ENCODE data around the gene SLC13A4.

DNA sequence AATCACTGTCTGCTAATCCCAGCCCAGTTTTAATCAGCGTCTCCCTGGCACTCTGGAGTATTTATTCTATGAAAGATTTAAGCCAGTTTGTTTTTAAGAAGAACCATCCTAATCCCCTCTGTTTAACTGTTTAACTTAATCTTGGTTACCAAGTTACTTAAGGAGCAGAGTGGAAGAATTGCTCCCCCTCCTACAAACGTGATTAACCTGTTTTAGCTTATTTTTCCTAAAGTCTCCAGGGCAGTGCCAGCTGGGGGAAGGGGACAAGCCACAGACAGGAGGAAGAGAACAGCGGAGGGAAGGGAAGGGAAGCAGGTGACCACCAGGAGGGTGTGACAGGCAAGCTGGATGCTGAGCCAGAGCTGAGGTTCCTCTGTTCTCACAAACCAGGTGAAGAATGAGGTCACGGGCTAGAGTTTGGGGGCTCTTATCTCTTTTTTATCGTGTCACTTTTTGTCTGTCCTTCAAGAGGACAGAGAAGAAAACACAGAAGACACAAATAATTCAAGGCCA, 1.7 kb downstream of the SLC13A4 start:
- TF ChIP-seq CTCF (IDR thresholded peaks at IDR 0.05; ENCODE audit: extremely low read depth in 1 of 2, insufficient read depth in 1 of 2, low read depth in 1 of 2, low read length in 2 of 2) (no peak), FOS (IDR thresholded peaks at IDR 0.05; ENCODE audit: borderline replicate concordance, insufficient read depth, low read length) (no peak)
- TF ChIP-seq, protein P1, sequence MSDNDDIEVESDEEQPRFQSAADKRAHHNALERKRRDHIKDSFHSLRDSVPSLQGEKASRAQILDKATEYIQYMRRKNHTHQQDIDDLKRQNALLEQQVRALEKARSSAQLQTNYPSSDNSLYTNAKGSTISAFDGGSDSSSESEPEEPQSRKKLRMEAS (IDR thresholded peaks at IDR 0.05; ENCODE audit: insufficient read depth, insufficient read length) = no peak
